ENCODE measurements around the gene NLE1.

NLE1 gene

GRCh38 chr17:35086164-35086563 is 55.9 kb downstream of the NLE1 start:
- no peak for DNase-seq (ENCODE audit: low read depth)

- no peak for DNase-seq (ENCODE audit: low read depth)
Measured at GRCh38 chr17:35084987-35085386, 57.1 kb downstream of the NLE1 start.

- DNase-seq (ENCODE audit: low read depth) = no peak
Measured at GRCh38 chr17:35083071-35083470, 59.0 kb downstream of the NLE1 start.

GRCh38 chr17:35082073-35082657 is 59.9 kb downstream of the NLE1 start:
- no peak for DNase-seq (ENCODE audit: low read depth)

- no peak for DNase-seq (ENCODE audit: low read depth)
Measured at GRCh38 chr17:35081638-35082037, 60.5 kb downstream of the NLE1 start.

- DNase-seq (ENCODE audit: low read depth) = no peak
Measured at GRCh38 chr17:35080536-35080935, 61.6 kb downstream of the NLE1 start.

- DNase-seq (ENCODE audit: low read depth) = no peak
Measured at GRCh38 chr17:35079547-35080423, 62.3 kb downstream of the NLE1 start.
